T-cell (primary cell): ENCODE data around the gene CEP164. TPM values are rescaled to one million over a fixed set of nuclear protein-coding genes. Genes with fewer than 3 reads are reported as not detected.

Experiments used
- ATAC-seq, 4 experiments: fragments of 200-7000 bp in 3 of 4; fragments of 150-1000 bp in 1 of 4; cut with Tn5 transposase; replicated peaks in 1 of 4; 1 replicate in 3 of 4; 2 replicates in 1 of 4; pipeline ENCODE4 v1.10.0; 2021; ENCODE audit warnings: moderate library complexity in 3 of 4, mild to moderate bottlenecking in 2 of 4, moderate number of reproducible peaks in 1 of 4
- CTCF ChIA-PET, 2 donors: fragments of 300-600 bp; sonication (Branson Sonifier 250); formaldehyde crosslinking; loops; one replicate each; lab custom pipeline; 2022; ENCODE audit warnings: antibody characterized with exemption in 2 of 2; lab: Charles Lee
- POLR2A ChIA-PET, 2 donors: fragments of 300-600 bp; sonication (Branson Sonifier 250); formaldehyde crosslinking; loops; one replicate each; lab custom pipeline; 2022; ENCODE audit warnings: antibody characterized with exemption in 2 of 2; lab: Charles Lee
- DNase-seq, 35 experiments: peaks; one replicate each; pipeline versions ENCODE4 v3.0.0 to v3.0.0-alpha.2; 2013 to 2023
- H3K27ac ChIP-seq: one replicate; pipeline ENCODE4 v1.5.1; 2013; ENCODE audit warnings: low read length
- H3K27me3 ChIP-seq, 2 experiments: replicated peaks in 1 of 2; 1 replicate in 1 of 2; 2 replicates in 1 of 2; pipeline versions ENCODE4 v1.6.1 to v1.7.0; 2013; ENCODE audit warnings: low read length in 1 of 2, mixed read lengths in 1 of 2; ENCODE audit not compliant: control insufficient read depth in 2 of 2, insufficient read depth in 2 of 2; ENCODE audit errors: extremely low read depth in 1 of 2
- H3K36me3 ChIP-seq, 2 donors: 1 replicate in 1 of 2; 2 replicates in 1 of 2; pipeline versions ENCODE4 v1.6.1 to v1.7.0; 2013; ENCODE audit warnings: low read length in 1 of 2; ENCODE audit not compliant: control insufficient read depth in 2 of 2, insufficient read depth in 1 of 2; ENCODE audit errors: extremely low read depth in 1 of 2
- H3K4me1 ChIP-seq, 2 experiments: 1 replicate in 1 of 2; 2 replicates in 1 of 2; pipeline versions ENCODE4 v1.6.1 to v1.7.0; 2013; ENCODE audit warnings: low read length in 2 of 2, mixed read lengths in 1 of 2; ENCODE audit not compliant: insufficient read depth in 2 of 2, control insufficient read depth in 1 of 2; ENCODE audit errors: extremely low read depth in 1 of 2
- H3K4me3 ChIP-seq, 2 donors: 1 replicate in 1 of 2; 2 replicates in 1 of 2; pipeline versions ENCODE4 v1.5.1 to v1.7.0; 2013; ENCODE audit warnings: mild to moderate bottlenecking in 2 of 2, low read length in 1 of 2, moderate library complexity in 1 of 2; ENCODE audit not compliant: control insufficient read depth in 1 of 2; ENCODE audit errors: extremely low read depth in 1 of 2
- H3K9me3 ChIP-seq: 2 replicates; pipeline ENCODE4 v1.7.0; 2013
- H3K27ac Mint-ChIP-seq, 2 donors: one replicate each; pipeline ENCODE4 v1.8.0; 2020 to 2021; ENCODE audit warnings: mild to moderate bottlenecking in 2 of 2, mixed read lengths in 2 of 2
- H3K27me3 Mint-ChIP-seq, 2 donors: one replicate each; pipeline ENCODE4 v1.8.0; 2021 to 2022; ENCODE audit warnings: mixed read lengths in 2 of 2
- H3K36me3 Mint-ChIP-seq: one replicate; pipeline ENCODE4 v1.8.0; 2021; ENCODE audit warnings: mixed read lengths
- H3K4me1 Mint-ChIP-seq, 3 donors: one replicate each; pipeline ENCODE4 v1.8.0; 2020 to 2022; ENCODE audit warnings: mixed read lengths in 3 of 3, mild to moderate bottlenecking in 1 of 3
- H3K4me3 Mint-ChIP-seq, 3 donors: one replicate each; pipeline ENCODE4 v1.8.0; 2020 to 2022; ENCODE audit warnings: mild to moderate bottlenecking in 3 of 3, mixed read lengths in 3 of 3, moderate library complexity in 3 of 3
- H3K9me3 Mint-ChIP-seq, 3 donors: one replicate each; pipeline ENCODE4 v1.8.0; 2020 to 2022; ENCODE audit warnings: mixed read lengths in 3 of 3
- whole genome bisulfite sequencing: methylation state at CpG from one replicate; pipeline ENCODE4 v1.1.5; 2013; ENCODE audit warnings: missing lambda C conversion rate; ENCODE audit not compliant: insufficient coverage; 5-methylcytosine and 5-hydroxymethylcytosine counted together
- total RNA-seq, 35 experiments: library from RNA in 6 of 35; stranded (reverse) in 6 of 35; fragments of 120-200 nt in 1 of 35; gene quantifications; one replicate each; pipeline versions ENCODE4 v1.2.1 to v1.2.4 and lab custom pipeline; 2013 to 2026

Gene CEP164
- total RNA-seq, 5 donors from 2014 or later (not counting 1 experiment from before 2014, with no cell fraction given), result 44.5 to 59.9 (median 52.5) TPM

- Mint-ChIP-seq H3K4me3 (no peak overlapping the region), H3K27ac (no peak overlapping the region), H3K9me3 (no peaks in the 10 kb centered on the region), H3K36me3 (peaks cover 45% of the 10 kb centered on the region), H3K27me3 (no peaks in the 10 kb centered on the region), H3K4me1 (no peaks in the 10 kb centered on the region)
- ATAC-seq (no peak), DNase-seq (no peak)
- no peaks in the 10 kb centered on the region for H3K27me3 ChIP-seq
- no peak overlapping the region for H3K27ac ChIP-seq
- H3K36me3 ChIP-seq, result peaks cover 10 to 16% of the 10 kb centered on the region in 2 donors
- 92% methylated on average over 6 of the region's 10 CpGs for WGBS
- H3K4me3 ChIP-seq, result no peak overlapping the region
- H3K4me1 ChIP-seq, result no peaks in the 10 kb centered on the region
- CTCF ChIA-PET, result no interaction called here
- POLR2A ChIA-PET, result no interaction called here
- no peaks in the 10 kb centered on the region for H3K9me3 ChIP-seq
Measured at GRCh38 chr11:117411736-117412135, 84.1 kb downstream of the CEP164 start.

DNA sequence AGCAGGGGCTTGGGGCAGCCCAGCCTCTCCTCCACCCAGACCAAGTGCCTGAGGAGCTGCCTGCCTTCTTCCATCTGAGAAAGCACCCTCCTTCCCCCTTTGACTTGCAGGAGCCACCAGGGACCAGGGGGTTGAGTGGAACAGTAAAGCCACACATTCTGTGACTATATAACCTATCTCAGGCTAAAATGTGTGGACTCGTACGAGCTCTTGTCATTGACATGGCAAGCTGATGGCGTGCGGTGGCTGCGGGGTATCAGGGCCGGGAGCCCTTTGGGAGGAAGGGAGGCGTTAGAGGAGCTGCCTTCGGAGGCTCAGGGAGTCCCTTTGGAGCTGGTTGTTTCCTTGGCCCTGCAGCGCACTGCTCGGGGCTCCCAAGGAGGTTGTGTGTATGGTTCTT lies 84.5 kb downstream of the CEP164 start:
- Mint-ChIP-seq H3K4me1 (no peaks in the 10 kb centered on the region), H3K36me3 (peaks cover 45% of the 10 kb centered on the region), H3K4me3 (no peak overlapping the region), H3K9me3 (no peaks in the 10 kb centered on the region), H3K27ac (no peak overlapping the region), H3K27me3 (no peaks in the 10 kb centered on the region)
- DNase-seq (no peak), ATAC-seq (no peak)
- ChIA-PET CTCF (no interaction called here), POLR2A (no interaction called here)
- Histone ChIP-seq H3K4me1 (no peaks in the 10 kb centered on the region), H3K27me3 (no peaks in the 10 kb centered on the region), H3K36me3 (peaks cover 10 to 16% of the 10 kb centered on the region in 2 donors), H3K27ac (no peak overlapping the region), H3K9me3 (no peaks in the 10 kb centered on the region), H3K4me3 (no peak overlapping the region)
- WGBS, result 90% methylated on average over 9 of the region's 10 CpGs

DNA sequence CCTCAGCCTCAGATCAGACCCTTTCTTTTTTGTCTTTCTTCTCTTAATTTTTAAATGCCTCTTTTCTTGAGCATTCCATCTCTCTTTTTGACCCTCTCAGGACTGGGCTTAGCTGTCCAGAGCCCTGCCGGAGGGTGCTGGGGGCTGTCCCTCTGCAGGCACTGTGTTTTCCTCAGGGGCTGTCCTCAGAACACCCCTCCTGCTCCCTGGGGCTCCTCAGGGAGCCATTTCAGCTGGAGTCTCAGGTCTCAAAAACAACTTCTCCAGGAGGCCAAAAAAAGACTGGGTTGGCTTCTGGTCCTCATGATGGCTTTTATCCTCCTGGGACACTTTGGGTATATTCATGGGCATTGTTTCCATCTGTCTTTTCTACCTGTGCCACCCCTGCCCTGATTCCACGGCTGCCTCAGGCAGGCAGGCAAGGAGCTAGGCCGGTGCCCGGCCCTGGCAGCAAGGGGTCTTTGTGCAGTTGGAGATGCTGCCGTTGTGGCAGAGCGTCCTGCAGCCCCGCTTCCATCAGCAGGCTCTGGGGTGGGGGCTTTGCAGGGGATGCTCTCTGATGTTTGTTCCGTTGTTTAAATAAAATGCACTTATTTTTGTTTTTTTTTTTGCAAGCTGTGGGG lies 85.1 kb downstream of the CEP164 start:
- ATAC-seq (no peak), DNase-seq (no peak)
- H3K9me3 ChIP-seq, result no peaks in the 10 kb centered on the region
- no peak overlapping the region for H3K4me3 ChIP-seq
- H3K27ac Mint-ChIP-seq, result no peak overlapping the region
- ChIA-PET POLR2A (no interaction called here), CTCF (interaction anchor here in 1 of 2 donors (1.7 kb wide), 1 partner anchor 13 kb away, joined by 4 read pairs; no protein-coding TSS in a partner anchor)
- no peaks in the 10 kb centered on the region for H3K4me1 Mint-ChIP-seq
- H3K27ac ChIP-seq, result no peak overlapping the region
- peaks cover 10 to 16% of the 10 kb centered on the region in 2 donors for H3K36me3 ChIP-seq
- H3K27me3 Mint-ChIP-seq, result peaks cover under 1 to 5% of the 10 kb centered on the region in 2 donors
- no peaks in the 10 kb centered on the region for H3K4me1 ChIP-seq
- no peak overlapping the region for H3K4me3 Mint-ChIP-seq
- WGBS, result 89% methylated on average over 5 of the region's 8 CpGs
- peaks cover 0 to under 1% of the 10 kb centered on the region in 2 experiments for H3K27me3 ChIP-seq
- H3K36me3 Mint-ChIP-seq, result peaks cover 43% of the 10 kb centered on the region
- no peaks in the 10 kb centered on the region for H3K9me3 Mint-ChIP-seq

DNA sequence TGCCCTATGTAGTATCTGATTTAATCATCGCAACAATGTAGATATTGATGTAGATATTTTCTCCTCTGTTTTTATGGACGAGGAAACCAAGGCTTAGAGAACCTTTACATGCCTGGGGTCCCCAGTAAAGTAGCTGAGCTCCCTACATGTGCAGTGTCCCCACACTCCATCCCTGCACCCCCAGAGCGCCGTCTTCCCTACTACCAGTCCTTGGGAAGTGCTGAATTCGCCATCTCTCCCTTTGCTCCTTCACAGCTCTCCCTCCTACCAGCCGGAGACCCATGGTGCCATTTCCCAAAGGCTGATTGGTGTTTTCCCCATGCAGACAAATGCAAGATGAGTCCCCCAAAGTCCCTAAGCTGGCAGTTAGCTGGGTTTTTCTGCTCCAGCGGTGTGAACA lies 86.0 kb downstream of the CEP164 start:
- peaks cover 8 to 12% of the 10 kb centered on the region in 2 donors for H3K36me3 ChIP-seq
- DNase-seq, result no peak
- no peak for ATAC-seq
- Mint-ChIP-seq H3K9me3 (no peaks in the 10 kb centered on the region), H3K4me1 (no peaks in the 10 kb centered on the region), H3K4me3 (no peak overlapping the region), H3K27ac (no peak overlapping the region), H3K36me3 (peaks cover 34% of the 10 kb centered on the region), H3K27me3 (peaks cover 1 to 8% of the 10 kb centered on the region in 2 donors)
- ChIA-PET POLR2A (no interaction called here), CTCF (interaction anchor here in 1 of 2 donors (1.7 kb wide), 1 partner anchor 12 kb away, joined by 4 read pairs; no protein-coding TSS in a partner anchor)
- no peaks in the 10 kb centered on the region for H3K4me1 ChIP-seq
- H3K4me3 ChIP-seq, result no peak overlapping the region
- peaks cover 0 to 4% of the 10 kb centered on the region in 2 experiments for H3K27me3 ChIP-seq
- 91% methylated on average over 5 of the region's 7 CpGs for WGBS
- no peaks in the 10 kb centered on the region for H3K9me3 ChIP-seq
- H3K27ac ChIP-seq, result no peak overlapping the region

DNA sequence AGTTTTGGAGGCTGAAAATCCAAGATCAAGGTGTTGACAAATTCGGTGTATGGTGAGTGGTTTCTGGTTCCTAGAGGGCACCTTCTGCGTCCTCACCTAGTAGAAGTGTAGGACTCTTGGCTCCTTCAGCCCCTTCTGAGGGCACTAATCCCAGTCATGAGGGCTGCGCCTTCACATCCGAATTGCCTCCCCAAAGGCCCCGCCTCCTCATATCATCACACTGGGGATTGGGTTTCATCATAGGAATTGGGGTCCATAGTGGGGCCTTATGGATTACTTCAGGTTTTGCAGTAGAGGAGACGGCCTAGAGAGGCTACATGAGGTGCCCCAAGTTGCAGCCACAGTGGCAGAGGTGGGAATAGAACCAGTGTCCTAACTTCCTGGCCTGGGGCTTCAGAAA lies 87.1 kb downstream of the CEP164 start:
- DNase-seq (no peak), ATAC-seq (no peak)
- no peaks in the 10 kb centered on the region for H3K4me1 Mint-ChIP-seq
- ChIA-PET POLR2A (no interaction called here), CTCF (no interaction called here)
- H3K4me1 ChIP-seq, result no peaks in the 10 kb centered on the region
- no peaks in the 10 kb centered on the region for H3K9me3 ChIP-seq
- no peaks in the 10 kb centered on the region for H3K9me3 Mint-ChIP-seq
- peaks cover 3% of the 10 kb centered on the region in 2 donors for H3K36me3 ChIP-seq
- H3K27me3 Mint-ChIP-seq, result peaks cover 1 to 8% of the 10 kb centered on the region in 2 donors
- peaks cover 26% of the 10 kb centered on the region for H3K36me3 Mint-ChIP-seq
- H3K27ac Mint-ChIP-seq, result no peak overlapping the region
- H3K4me3 ChIP-seq, result no peak overlapping the region
- H3K27me3 ChIP-seq, result peaks cover 0 to 7% of the 10 kb centered on the region in 2 experiments
- no peak overlapping the region for H3K27ac ChIP-seq
- no CpG with 5 or more reads among the region's 6 CpGs for WGBS
- no peak overlapping the region for H3K4me3 Mint-ChIP-seq

- peaks cover 0 to 14% of the 10 kb centered on the region in 2 experiments for H3K27me3 ChIP-seq
- H3K27ac Mint-ChIP-seq, result no peak overlapping the region
- H3K9me3 ChIP-seq, result no peaks in the 10 kb centered on the region
- H3K4me1 ChIP-seq, result no peaks in the 10 kb centered on the region
- no peak overlapping the region for H3K4me3 Mint-ChIP-seq
- H3K4me3 ChIP-seq, result no peak overlapping the region
- ATAC-seq (no peak), DNase-seq (no peak)
- ChIA-PET POLR2A (no interaction called here), CTCF (no interaction called here)
- H3K36me3 ChIP-seq, result peaks cover 0 to 3% of the 10 kb centered on the region in 2 donors
- no peaks in the 10 kb centered on the region for H3K4me1 Mint-ChIP-seq
- no peak overlapping the region for H3K27ac ChIP-seq
- H3K27me3 Mint-ChIP-seq, result peaks cover 1 to 8% of the 10 kb centered on the region in 2 donors
- WGBS, result no CpG with 5 or more reads among the region's 8 CpGs
- H3K36me3 Mint-ChIP-seq, result peaks cover 20% of the 10 kb centered on the region
- H3K9me3 Mint-ChIP-seq, result no peaks in the 10 kb centered on the region
Measured at GRCh38 chr11:117415358-117415896, 87.8 kb downstream of the CEP164 start.
